HG02970 (cell line): ENCODE results near the gene ELFN1.

ENCODE experiments used
- ATAC-seq: cut with Tn5 transposase; IDR thresholded peaks from one replicate; pipeline ENCODE4 v1.9.1; 2021; ENCODE audit warnings: mild to moderate bottlenecking, moderate library complexity, moderate number of reproducible peaks; ENCODE audit not compliant: unreplicated experiment, low FRiP score

ELFN1 gene

DNA sequence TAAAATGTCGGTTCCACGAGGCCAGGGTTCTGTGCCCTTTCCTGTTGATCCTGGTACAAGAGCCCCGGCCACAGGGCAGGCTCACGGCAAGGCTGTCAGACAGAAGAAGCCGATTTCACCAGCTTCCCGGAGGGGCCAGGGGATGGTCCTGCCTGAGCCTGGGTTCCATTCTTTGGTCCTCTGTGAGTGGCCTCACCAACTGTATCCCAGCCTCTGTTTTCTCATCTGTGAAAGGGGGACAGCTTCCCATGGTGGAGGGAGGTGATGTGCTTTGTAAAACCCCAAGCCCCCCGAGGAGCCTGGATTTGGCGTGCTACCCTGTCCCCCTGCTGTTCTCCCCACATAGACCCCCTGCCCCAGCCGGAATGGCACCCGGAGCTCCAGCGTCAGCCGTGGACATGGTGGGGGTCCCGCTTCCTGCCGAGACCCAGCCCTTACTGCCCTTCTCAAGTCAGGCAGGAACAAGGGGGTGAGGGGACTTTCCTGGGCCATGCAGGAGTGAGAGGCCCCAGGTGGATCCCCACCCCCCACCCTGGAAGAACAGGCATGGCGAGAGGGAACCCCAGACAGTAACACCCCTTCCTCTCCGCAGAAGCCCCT, 28.3 kb upstream of the ELFN1 start:
- ATAC-seq: no peak

DNA sequence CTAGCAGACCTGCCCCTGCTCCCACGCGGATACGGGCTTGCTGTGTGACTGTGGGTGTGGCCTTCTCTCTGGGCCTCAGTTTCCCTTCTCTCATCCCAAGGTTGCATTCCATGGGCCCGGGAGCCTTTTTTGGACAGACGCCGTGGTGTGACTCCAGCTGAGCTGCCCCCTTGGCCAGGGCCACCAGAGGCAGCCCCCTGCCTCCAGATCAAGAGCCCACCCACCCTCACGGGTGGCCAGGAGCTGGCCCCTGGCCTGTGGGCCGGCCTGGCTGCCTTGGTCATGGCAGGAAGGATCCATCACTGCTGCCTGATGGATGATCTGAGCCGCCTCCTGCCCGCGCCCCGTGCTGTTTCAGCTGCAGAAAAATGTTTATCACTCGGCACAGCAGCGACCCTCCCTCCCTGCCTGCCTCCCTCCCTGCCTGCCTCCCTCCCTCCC, 27.8 kb upstream of the ELFN1 start:
- ATAC-seq: no peak

DNA sequence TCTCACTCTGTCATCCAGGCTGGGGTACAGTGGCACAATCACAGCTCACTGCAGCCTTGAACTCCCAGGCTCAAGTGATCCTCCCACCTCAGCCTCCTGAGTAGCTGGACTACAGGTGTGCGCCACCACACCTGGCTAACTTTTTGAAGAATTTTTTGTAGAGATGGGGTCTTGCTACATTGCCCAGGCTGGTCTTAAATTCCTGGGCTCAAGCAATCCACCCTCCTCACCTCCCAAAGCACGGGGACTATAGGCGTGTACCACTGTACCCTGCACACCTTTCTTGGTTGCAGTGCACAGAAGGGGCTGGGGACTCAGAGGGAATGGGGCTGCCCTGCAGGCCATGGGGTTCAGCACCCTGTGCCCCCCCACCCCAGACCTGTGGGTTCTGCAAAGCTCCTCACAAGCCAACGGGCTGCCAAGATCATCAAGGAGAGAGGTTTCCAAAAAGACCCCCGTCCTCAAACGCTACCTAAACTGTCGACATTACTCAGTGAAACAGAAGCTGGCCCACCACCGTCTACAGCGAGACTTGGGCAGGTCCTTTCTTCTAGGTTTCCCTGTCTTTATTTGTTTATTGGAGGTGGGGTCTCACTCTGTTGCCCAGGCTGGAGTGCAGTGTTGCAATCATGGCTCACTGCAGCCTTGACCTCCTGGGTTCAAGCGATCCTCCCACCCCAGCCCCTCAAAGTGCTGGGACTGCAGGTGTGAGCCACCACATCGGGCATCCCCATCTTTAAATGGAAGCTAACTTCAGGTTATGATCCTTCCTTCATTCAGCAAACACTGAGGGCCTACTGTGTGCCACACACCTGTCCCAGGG, 26.6 kb upstream of the ELFN1 start:
- ATAC-seq: no peak

DNA sequence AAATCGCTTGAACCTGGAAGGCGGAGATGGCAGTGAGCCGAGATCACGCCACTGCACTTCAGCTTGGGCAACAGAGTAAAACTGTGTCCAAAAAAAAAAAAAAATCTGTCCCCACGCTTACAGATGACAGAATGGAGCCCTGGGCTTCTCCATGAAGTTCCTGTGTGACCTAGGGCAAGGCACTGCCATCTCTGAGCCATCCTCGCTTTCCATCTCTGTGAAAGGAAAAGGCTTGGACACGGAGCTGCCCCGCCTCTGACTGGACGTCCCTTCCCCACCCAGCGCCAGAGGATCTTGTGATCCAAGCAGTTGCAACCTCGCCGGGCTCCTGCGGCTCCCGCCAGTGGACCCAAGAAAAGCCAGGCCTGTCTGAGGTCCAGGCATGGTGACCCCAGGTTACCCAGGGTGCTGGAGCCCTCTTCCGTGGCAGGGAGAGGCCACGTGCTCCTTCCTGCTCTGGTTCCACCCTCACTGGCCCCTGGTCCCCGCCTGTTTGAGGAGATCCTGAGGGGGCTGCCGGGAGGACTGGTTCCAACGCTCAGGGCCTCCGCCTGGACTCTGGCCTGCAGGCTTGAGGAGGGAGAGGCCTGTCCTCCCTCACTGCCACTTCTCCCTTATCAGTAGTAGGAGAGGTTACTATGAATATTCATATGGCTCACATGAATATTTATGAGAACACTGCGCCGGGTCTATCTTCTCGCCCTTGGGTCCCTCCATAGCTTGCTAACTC, 25.6 kb upstream of the ELFN1 start:
- no peak for ATAC-seq

DNA sequence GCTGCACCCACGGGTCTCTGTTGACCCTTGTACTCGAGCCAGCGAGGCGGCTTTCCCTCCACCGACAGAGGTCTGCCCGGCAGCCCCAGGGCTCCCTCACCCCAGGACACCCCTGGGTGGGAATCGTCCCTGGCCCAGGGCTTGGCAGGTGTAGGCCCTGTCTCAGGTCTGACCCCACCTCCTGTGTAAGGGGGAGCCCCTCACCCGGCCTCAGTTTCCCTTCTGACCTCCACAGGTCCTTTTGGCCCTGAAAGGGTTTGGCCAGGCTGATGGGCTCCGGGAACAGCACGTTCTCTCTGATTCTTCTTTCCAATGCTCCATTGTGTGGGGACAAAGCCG, 25.0 kb upstream of the ELFN1 start:
- ATAC-seq: no peak

DNA sequence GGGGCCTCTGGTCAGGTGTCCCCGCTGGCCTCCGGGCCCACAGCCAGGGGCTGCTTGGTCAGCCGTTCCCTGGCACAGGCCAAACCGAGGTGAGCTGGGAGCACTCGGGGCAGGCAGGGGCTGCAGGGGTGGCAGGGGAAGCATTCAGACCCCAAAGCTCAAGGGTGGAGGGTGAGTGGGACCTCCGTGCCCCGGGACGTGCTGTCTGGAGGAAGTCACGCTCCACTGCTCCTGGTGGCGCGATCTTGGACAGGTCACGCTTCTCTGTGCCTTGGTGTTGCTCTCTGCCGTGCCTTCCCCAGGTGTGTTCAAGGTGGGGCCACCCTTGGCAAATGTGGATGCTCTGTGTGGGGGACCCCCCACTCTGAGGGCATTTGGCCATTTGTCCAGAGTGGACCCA, 24.6 kb upstream of the ELFN1 start:
- no peak for ATAC-seq

DNA sequence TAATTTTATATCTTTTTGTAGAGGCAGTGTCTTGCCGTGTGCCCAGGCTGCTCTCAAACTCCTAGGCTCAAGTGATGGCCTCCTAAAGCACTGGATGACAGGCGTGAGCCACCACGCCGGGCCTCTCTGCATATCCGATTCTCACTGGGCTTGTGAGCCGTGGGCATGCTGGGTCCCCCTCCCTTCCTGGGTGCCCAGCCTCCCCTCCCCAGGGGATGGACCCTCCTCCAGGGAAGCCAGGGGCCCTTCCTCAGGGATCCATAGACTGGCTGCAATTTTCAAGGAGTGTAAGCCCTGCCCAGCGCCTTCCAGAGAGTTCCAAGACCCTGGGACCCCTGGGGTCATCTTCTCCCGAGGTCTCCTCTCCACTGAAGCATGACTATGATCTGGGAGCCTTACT, 23.7 kb upstream of the ELFN1 start:
- no peak for ATAC-seq

DNA sequence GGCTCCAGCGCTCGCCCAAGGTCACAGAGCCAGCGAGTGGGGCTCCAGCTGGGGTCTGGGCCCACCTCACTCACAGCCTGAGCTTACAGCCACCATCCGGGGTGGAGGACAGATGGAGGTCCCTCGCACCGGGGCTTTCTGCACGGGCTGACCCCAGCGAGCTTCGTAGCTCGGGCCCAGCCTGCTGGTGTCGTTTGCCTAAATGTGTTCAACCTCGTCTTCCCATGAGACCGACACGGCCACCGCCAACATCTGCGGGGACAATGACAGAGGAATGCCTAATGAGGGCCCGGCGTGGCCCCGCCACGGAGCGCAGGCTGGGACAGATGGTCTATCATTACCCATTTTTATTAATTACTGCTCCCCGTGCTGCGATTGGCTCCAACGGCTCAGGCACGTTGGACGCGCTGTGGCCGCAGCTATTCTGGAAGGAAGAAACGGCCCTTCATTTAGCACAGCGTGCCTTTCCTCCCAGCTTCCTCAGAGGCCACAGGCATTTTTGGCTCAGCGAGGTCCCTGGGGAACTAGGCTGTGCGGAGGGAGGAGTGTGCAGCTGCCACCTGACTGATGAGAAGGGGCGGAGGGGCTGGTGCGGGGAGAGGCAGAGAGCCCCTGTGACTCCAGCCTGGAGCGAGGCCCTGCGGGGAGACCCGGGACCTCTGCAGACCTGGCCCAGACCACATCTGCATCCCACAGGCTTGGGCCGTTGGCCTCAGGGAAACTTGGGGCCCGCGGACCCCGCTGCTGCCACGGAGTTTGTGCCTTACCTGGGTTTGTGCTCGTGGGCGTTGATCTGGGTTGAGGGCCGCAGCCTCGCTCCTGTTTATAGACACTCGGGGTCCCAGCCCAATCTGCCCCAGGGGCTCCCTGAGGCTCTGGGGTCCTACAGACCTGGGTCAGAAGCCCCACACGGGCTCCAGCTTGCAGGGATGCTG, 22.9 kb upstream of the ELFN1 start:
- ATAC-seq: no peak

DNA sequence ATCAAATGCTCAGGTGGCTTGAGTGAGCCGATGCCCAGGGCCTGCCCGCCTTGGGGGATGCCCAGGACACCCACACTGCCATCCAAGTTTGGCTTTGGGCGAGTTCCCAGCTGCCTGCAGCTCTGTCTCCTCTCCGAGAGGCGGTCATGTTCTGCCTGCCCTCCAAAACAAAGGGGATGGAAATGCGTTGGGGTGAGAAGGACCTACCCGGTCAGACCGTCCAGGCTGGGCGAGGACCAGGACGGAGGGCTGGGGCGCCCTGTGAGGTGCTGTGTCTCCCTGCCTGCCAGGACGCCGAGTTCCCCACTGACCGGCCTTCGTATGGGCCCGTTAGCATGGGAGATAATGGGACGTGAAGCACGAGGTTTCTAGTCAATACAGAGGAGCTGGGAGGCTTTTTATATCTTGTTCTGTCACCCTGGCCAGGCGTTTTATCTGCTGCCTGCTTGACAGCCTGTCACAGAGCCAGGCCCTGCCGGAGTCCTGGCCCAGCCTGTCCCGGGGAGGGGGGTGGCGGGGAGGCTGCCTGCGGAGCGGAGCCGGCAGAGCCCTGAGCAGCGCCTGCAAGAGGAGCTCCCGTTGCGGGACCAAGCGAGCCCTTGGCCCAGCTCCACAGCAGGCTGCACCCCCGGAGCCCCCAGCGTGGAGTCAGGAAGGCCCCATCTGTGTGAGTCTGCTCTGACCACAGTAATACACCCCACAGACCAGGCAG, 22.0 kb upstream of the ELFN1 start:
- ATAC-seq: no peak

DNA sequence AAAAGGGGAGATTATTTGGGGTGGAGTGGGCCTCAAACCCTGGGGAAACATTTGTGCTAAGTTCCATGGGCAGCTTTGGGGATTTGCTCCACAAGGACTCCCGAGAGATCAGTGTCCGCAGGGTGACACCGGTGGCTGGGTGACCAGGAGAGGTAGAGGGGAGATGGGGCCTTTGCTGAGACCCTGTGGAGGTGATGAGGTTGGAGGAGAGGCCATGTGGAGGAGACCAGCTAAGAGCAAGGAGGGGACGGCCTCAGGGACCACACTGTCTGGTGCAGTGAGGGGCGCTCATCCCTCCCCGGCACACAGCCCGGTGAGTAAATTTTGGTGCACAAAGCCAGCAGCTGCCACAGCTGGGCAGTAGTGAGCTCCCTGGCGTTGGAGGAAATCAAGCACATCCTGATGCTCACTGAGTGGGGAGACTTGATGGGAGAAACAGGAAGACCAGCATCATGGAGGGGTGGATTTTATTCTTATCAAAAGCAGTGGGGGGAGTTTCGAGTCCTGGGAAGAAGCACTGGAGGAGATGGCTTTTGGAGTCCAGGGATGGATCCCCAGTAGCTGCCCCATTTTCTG, 20.2 kb upstream of the ELFN1 start:
- ATAC-seq: no peak

DNA sequence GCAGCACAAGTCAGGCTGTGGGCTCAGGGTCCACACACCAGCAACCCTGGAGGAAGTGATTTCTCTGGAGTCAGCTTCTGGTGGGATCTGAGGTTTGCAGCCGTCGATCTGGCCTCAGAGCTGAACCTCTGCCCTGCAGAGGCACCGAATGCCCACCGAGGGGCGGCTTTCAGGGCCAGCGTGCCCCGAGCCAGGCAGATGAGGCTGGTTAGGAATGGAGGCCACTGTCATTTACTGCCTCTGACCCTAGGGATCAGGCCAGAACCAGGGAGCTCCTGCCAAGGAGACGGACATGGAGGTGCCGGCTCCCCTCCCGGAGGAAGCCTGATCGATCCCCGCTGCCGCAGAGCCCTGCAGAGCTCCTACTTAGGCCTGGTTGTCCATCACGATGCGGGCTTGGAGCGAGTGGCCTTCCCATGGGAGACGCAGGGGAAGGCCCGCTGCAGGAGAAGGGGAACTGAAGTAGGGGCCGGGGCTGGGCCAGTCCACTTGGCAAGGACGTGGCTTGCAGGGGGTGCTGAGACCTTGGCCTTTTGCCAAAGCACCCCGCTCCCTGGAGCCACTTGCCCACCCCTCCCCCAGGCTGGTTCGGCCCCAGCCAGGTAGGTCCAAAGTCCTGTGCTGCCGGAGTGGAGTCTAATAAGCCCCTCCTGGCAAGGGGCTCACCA, 19.6 kb upstream of the ELFN1 start:
- no peak for ATAC-seq

DNA sequence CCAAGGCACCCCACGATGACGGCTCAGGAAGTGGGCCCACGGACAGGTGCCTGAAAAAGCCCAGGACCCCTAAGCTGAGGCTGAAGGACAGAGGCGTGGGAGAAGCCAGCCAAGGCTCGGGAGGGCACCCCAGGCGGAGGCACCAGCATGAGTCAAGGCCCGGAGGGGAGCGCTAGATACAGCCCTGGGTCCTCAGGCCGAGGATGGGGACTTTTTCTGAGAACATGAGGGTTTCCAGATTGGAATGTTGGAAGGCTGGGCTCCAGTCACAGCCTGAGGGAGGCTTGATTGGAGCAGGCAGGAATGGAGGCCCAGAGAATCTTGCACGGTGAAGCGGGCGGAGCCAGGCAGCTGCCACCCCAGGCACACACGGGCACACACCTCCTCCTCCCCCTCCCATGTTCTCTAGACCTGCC, 19.0 kb upstream of the ELFN1 start:
- ATAC-seq: no peak

DNA sequence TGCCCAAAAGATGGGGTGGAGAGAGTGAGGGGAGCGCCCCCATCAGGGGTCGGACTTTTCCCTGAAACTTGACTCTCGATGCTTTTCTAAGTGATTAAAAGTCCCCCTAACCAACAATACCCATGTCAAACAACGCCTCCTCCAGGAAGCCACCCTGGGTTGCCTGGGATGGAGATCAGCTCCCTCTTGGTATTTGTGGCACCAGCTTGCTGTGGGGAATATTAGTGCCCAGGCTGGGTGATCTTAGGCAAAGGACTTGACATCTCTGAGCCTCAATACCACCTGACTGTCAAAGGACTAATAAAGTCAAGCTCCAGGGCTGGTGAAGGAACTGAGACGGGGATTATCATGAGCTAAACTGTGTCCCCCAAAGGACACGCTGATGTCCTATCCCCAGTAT, 18.2 kb upstream of the ELFN1 start:
- no peak for ATAC-seq

DNA sequence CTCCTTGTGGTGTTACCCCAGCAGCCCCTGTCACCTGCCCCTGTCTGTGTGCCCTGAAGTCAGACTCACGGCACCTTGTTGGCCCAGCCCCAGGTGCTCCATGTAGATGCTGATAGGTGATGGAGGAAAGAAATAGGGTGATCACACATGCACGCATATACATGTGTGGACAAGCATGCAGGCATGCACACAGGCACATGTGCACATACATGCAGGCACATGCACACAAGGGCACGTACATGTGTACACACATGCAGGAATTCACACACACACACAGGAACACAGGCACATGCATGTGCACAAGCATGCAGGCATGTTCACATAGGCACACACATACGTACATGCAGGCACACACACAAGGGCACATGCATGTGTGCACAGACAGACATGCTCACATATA, 16.6 kb upstream of the ELFN1 start:
- ATAC-seq: no peak

DNA sequence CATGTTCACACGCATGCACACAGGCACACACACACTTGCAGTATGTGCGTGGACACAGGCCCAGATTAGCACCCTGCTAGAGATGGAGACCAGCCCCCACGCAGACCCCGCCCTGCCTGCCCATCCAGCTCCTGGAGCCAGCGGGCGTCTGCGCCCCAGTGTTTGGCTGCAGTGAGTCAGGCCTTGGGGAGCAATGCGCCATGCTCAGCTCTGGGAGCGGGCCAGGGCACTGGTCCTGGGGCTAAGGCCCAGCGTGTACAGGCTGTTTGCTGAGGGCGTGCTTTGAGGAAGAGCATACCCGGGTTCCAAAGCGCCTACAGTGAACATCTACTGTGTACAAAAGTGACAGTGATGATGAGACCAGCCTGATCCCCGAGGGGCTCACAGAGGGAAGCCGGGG, 16.0 kb upstream of the ELFN1 start:
- no peak for ATAC-seq

DNA sequence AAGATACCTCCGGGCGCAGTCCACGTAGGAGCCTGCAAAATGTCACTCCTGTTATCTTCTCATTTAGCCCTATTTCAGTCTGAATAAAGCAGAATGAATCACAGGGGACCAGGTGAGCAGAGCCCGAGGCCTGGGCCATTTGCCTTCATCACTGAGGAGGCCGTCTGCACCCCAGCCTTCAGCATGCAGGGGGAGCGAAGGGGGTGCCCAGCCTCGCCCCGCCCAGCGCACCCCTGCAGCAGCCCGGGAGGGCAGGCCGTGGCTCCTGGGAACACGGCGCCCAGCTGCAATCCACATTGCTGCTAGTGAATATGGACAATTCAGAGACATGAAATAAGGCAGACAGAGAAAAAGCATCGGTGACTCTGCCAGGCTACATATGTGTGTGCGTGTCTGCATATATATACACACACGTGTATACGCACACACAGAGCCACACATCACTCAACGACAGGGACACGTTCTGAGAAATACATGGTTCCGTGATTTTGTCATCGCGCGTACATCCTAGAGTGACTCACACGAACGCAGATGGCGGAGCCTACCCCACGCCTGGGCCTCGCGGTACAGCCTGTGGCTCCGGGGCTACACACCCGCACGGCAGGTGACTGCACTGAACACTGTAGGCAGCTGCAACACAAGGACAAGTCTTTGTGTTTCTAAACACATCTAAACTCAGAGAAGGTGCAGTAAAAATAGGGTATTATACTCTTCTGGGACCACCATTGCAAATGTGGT, 15.2 kb upstream of the ELFN1 start:
- no peak for ATAC-seq

DNA sequence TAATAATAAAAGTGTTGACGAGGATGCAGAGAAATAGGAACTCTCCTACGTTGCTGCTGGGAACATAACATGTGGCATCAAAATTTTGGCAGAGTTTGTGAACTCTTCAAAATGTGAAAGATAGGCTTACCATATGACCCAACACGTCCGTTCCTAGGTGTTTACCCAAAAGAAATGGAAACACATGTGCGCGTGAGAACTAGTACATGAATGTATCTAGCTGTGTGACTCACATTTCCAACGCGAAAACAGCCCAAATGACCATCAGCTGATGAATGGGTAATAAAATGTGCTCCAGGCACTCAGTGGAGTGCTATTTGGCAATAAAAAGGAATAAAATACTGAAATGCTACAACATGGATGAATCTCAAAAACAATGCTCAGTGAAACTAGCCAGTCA, 10.4 kb upstream of the ELFN1 start:
- ATAC-seq: no peak

DNA sequence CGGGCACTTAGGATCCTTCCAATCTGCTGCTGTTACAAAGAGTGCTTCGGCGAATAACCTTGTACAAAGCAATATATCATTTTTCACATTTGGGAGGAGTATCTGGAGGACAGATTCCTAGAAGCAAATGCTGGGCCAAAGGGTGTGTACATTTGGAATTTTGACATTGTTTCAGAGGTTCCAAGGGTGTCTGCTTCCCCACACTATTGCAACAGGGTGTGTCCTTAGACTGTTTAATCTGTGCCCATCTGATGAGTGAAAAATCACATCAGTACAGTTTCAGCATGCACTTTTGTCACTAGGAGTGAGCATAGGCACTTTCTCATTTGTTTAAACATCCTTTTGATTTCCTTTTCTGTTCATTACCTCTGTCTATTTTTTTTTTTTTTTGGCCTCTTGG, 8.6 kb upstream of the ELFN1 start:
- ATAC-seq: no peak

DNA sequence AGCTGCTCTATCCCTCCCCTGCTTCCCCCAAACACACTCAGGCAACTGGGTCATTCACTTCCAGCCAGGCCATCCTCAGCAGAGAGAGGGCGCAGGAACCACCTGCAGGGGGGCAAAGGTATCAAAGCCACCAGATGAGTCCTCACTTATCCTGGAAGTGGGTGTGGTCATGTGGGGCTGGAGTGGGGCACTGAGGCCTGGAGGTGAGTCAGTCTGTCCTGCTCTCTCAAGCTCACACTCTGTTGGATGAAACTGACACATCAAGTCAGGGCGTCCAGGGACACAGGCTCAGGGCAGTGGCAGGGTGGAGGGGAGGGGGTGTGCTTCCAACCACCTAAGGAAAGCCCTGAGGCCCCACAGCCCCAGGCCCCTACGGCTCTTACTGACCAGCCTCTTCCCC, 8.0 kb upstream of the ELFN1 start:
- ATAC-seq: no peak
